KMS-11 (cell line): ENCODE data around the gene IFI44L.
A peak's percentile ranks its signal among the peaks of the same experiment; 100 is the strongest.

Experiments used
- H2AFZ ChIP-seq: fragments of 200-600 bp; sonication (generic); 2 replicates; pipeline ENCODE4 v1.6.1; 2016; ENCODE audit warnings: antibody characterized with exemption, mixed run types, low read depth
- H3K27ac ChIP-seq: fragments of 200-600 bp; sonication (generic); 2 replicates; pipeline ENCODE4 v1.6.1; 2016; ENCODE audit warnings: mild to moderate bottlenecking, mixed run types
- H3K27me3 ChIP-seq: fragments of 200-600 bp; sonication (generic); 2 replicates; pipeline ENCODE4 v1.6.1; 2017; ENCODE audit warnings: mild to moderate bottlenecking, low read depth, mixed run types, moderate library complexity; ENCODE audit not compliant: insufficient read depth
- H3K36me3 ChIP-seq: fragments of 200-600 bp; sonication (generic); 2 replicates; pipeline ENCODE4 v1.6.1; 2017; ENCODE audit warnings: mild to moderate bottlenecking, mixed run types; ENCODE audit not compliant: insufficient read depth
- H3K4me1 ChIP-seq: fragments of 200-600 bp; sonication (generic); 2 replicates; pipeline ENCODE4 v1.6.1; 2016; ENCODE audit warnings: mild to moderate bottlenecking, low read depth, mixed run types; ENCODE audit not compliant: poor library complexity, severe bottlenecking
- H3K4me2 ChIP-seq: fragments of 200-600 bp; sonication (generic); 2 replicates; pipeline ENCODE4 v1.7.0; 2016; ENCODE audit warnings: mild to moderate bottlenecking, mixed run types
- H3K4me3 ChIP-seq: fragments of 200-600 bp; sonication (generic); IDR thresholded peaks from 2 replicates; pipeline ENCODE4 v1.6.1; 2017; ENCODE audit warnings: low read depth, low read length, mixed read lengths; ENCODE audit not compliant: insufficient read depth
- H3K79me2 ChIP-seq: fragments of 200-600 bp; sonication (generic); 2 replicates; pipeline ENCODE4 v1.6.1; 2016; ENCODE audit warnings: low read depth, mixed run types; ENCODE audit not compliant: insufficient read depth
- H3K9ac ChIP-seq: fragments of 200-600 bp; sonication (generic); 2 replicates; pipeline ENCODE4 v1.6.1; 2016; ENCODE audit warnings: mild to moderate bottlenecking, mixed run types
- H4K20me1 ChIP-seq: fragments of 200-600 bp; sonication (generic); 2 replicates; pipeline ENCODE4 v1.6.1; 2016; ENCODE audit warnings: mild to moderate bottlenecking, mixed run types; ENCODE audit not compliant: insufficient read depth
- CTCF ChIP-seq: fragments of 200-600 bp; sonication (generic); conservative IDR thresholded peaks from 2 replicates; pipeline ENCODE4 v1.6.1; 2017; ENCODE audit warnings: low read depth, mild to moderate bottlenecking, antibody characterized with exemption, low read length, moderate library complexity, mixed read lengths

The IFI44L gene

GRCh38 chr1:78603206-78603605 lies 17.0 kb upstream of the IFI44L start:
- TF ChIP-seq CTCF, result no peak
- Histone ChIP-seq H3K36me3 (no peaks in the 10 kb centered on the region), H3K79me2 (no peaks in the 10 kb centered on the region), H3K27ac (no peak overlapping the region), H3K4me2 (no peak overlapping the region), H3K27me3 (no peaks in the 10 kb centered on the region), H3K4me1 (peaks cover 3% of the 10 kb centered on the region), H4K20me1 (no peaks in the 10 kb centered on the region), H2AFZ (no peak overlapping the region), H3K4me3 (no peak overlapping the region), H3K9ac (no peak overlapping the region)

DNA sequence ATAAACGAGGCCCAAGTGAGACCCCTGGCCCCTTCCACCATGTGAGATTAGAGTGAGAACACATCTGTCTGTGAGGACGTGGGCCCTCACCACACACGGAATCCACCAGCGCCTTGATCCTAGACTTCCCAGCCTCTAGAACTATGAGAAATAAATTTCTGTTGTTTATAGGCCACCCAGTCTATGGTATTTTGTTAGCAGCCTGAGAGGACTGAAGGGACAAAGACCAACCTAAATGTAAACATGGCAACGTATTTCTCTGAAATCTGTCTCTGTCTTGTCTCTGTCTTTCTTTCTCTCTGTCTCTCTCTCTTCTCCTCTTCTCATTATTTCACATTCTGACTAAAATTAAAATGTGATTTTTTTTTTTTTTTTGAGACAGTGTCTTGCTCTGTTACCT lies 15.6 kb upstream of the IFI44L start:
- Histone ChIP-seq H3K27me3 (no peaks in the 10 kb centered on the region), H3K79me2 (no peaks in the 10 kb centered on the region), H3K36me3 (no peaks in the 10 kb centered on the region), H2AFZ (no peak overlapping the region), H3K4me2 (no peak overlapping the region), H3K27ac (no peak overlapping the region), H3K4me1 (peaks cover 3% of the 10 kb centered on the region), H3K9ac (no peak overlapping the region), H3K4me3 (no peak overlapping the region), H4K20me1 (no peaks in the 10 kb centered on the region)
- no peak for TF ChIP-seq CTCF

- no peaks in the 10 kb centered on the region for H3K27me3 ChIP-seq
- peaks cover 3% of the 10 kb centered on the region for H3K4me1 ChIP-seq
- no peaks in the 10 kb centered on the region for H3K79me2 ChIP-seq
- no peak overlapping the region for H3K4me3 ChIP-seq
- no peak overlapping the region for H3K4me2 ChIP-seq
- no peak overlapping the region for H2AFZ ChIP-seq
- TF ChIP-seq CTCF, result no peak
- no peaks in the 10 kb centered on the region for H4K20me1 ChIP-seq
- H3K27ac ChIP-seq, result no peak overlapping the region
- no peaks in the 10 kb centered on the region for H3K36me3 ChIP-seq
- no peak overlapping the region for H3K9ac ChIP-seq
Observed at GRCh38 chr1:78606274-78606673, 14.0 kb upstream of the IFI44L start.

- peak; percentile 61 for TF ChIP-seq CTCF
- H3K4me1 ChIP-seq, result peaks cover 3% of the 10 kb centered on the region
- no peak overlapping the region for H3K9ac ChIP-seq
- H3K79me2 ChIP-seq, result no peaks in the 10 kb centered on the region
- no peak overlapping the region for H2AFZ ChIP-seq
- H3K4me2 ChIP-seq, result no peak overlapping the region
- no peaks in the 10 kb centered on the region for H4K20me1 ChIP-seq
- no peaks in the 10 kb centered on the region for H3K36me3 ChIP-seq
- H3K27ac ChIP-seq, result no peak overlapping the region
- H3K27me3 ChIP-seq, result no peaks in the 10 kb centered on the region
- H3K4me3 ChIP-seq, result no peak overlapping the region
Observed at GRCh38 chr1:78607334-78607927, 12.8 kb upstream of the IFI44L start.
